HK-2 (cell line): ENCODE measurements around the gene SNX9.

Experiments used
- DNase-seq: peaks from one replicate; pipeline ENCODE4 v3.0.0-alpha.2; 2018; ENCODE audit not compliant: unreplicated experiment

SNX9 gene

GRCh38 chr6:157859775-157860504 is 36.9 kb downstream of the SNX9 start:
- no peak for DNase-seq

- DNase-seq, result no peak
These were observed 37.5 kb downstream of the SNX9 start for GRCh38 chr6:157860505-157860991.

DNA sequence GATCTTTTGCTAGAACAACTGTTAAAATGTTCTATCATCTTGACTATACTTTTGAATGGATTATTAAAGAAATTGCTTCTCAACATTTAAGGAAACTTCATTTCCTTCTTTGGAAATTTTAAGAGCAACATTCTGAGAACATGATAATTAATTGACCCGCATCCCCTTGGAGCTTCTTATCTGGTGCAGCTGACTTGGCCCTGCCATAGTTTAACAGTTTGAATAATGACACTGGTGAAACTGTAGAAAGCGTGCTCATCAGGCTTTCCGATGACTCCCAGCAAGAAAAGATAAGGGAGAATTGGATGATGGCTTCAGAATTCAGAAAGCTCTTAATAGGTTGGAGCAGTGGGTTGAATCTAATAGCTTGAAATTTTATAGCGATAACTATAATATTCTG is 38.1 kb downstream of the SNX9 start:
- no peak for DNase-seq

GRCh38 chr6:157861814-157862213 is 38.8 kb downstream of the SNX9 start:
- DNase-seq, result no peak

GRCh38 chr6:157862706-157863105 is 39.7 kb downstream of the SNX9 start:
- DNase-seq, result no peak

GRCh38 chr6:157864185-157864761 is 41.2 kb downstream of the SNX9 start:
- DNase-seq, result no peak

DNA sequence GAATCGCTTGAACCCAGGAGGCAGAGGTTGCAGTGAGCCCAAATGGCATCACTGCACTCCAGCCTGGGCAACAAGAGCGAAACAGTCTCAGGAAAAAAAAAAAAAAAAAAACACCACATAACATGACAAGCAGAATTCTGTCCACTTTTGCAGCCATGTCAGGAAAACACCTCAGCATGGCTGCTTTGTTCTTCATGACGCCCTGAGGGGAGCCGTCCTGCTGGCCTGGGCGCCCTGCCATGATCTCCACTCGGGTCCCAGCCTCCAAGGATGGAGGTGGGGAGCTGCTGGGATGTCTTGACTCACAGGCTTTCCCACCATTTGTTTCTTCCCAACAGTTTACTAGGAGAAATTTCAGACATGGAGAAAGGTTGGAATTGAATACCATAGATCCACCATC is 42.2 kb downstream of the SNX9 start:
- DNase-seq, result no peak

GRCh38 chr6:157867155-157867559 is 44.1 kb downstream of the SNX9 start:
- DNase-seq, result no peak

DNA sequence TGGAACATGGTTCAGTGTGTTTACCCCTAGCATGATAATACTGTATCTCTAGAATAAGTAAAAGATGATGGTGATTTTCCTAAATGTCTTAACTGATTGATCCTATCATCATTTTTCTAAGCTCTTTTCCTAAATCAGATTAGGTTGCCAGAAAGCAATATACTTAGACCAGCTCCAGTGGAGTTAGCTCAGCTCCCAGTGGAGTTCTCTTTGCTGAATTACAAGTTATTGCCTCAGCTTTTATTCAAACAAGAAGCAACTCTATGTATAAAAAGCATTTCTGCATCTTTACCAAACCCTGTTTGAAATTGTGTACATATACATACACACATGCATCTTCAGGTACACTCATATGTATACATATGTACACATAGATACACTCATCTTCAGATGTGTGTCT is 44.9 kb downstream of the SNX9 start:
- no peak for DNase-seq

DNA sequence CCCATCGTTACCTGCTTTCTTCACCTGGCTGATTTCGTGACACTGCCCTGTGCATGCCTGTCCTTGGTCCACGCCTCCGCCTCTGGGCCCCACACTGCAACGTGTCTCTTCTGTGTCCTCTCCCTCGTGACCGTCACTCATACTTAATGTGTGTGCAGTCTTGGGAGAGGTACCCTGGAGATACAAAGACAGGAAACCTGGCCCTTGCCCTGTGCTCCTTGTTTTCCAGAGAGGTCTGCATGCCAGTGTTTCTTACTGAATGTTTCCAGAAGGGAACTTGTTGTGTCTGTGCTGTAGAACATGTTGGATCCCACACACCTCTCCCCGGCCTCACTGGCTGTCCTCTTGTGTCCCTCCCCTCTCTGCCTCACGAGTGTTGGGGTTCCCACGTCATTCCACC is 45.8 kb downstream of the SNX9 start:
- no peak for DNase-seq

- DNase-seq, result no peak
These were observed 46.7 kb downstream of the SNX9 start for GRCh38 chr6:157869673-157870302.

DNA sequence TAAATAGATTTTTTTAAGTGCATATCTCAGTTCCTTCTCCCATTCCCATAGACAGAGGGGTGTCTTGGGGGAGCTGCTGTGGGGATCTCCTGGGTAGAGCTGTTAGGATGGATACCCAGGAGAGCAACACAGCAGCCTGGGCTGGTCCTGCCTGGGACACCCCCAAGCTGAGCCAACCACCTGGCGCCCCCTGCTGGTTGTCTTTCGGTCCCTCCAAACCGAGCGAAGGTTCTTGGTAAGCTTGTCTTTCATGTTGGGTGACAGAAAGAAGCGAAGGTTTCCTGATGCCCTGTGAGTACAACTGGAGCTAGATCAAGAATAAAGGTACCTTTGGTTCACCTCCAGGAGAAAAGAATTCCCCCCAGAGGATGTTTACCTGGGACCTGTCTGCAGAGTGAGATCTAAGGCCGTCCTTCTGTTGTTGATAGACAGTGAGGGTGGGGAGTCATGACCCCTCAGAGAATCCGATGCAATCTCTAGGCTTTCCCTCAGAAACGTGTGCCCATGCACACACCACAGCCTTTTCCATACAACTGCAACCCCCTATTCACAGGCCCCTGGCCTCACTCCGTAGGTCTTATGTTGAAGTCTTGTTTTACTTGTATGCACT is 50.8 kb downstream of the SNX9 start:
- DNase-seq, result peak; percentile 81

- DNase-seq, result no peak
These were observed 54.1 kb downstream of the SNX9 start for GRCh38 chr6:157877149-157877548.

DNA sequence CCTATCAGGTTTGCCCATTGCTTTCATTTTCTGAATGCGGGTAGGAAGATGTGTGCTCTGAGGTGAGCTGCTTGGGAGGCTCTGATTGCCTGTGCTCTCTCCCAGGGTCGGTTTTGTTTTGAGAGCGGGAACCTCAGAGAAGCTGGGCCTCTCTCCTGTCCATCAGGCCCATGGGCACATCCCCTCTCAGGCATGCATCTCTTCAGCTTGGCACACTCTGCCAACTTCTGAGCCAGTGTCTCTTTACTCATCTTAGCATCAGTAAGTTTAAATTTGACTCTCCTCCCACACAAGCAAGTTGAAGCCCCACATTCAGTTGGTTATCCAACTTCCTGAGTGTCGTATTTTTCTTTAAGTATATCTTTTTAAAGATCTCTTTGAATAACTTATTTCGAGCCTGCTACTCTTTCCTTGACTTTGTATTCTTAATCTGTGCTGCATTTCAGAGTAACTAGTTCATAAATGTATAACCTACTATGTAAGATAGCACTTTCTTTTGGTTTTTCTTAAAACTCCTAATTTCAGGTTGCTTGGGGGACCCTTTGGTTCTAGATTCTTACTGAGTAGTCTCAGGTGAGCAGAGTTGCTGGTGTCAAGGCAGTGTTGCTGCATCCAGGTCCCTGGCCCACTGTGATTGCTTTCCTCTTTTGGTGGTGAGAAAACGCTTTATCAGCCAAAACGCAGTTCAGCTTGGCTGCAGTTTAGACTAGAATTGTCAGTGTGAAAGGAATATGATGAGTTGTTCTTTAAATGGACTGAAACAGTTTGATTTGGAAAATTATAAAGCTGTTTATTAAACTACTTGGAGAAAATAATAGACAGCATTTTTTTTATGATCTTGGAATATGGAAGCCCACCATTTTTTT is 54.8 kb downstream of the SNX9 start:
- no peak for DNase-seq

- DNase-seq, result no peak
These were observed 56.2 kb downstream of the SNX9 start for GRCh38 chr6:157879034-157879872.

DNA sequence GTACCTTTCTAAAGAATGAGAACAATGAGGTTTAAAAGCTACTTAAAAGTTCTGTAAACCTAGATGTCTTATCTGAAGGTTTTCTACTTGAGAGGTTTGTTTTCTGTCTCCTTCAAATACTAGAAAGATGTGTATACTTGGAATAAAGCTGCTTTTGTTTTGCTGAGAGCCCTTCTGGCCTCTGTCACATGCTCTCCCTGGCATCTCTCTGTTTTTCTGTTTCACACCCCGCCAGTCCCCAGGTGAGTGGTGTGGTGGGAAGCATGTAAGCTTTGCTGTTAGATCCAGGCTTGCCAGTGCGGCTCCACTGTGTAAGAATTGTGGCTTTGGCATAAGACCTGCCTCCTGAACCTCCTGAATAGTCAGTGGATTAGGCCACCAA is 56.8 kb downstream of the SNX9 start:
- DNase-seq, result no peak

- no peak for DNase-seq
These were observed 57.5 kb downstream of the SNX9 start for GRCh38 chr6:157880534-157880933.

DNA sequence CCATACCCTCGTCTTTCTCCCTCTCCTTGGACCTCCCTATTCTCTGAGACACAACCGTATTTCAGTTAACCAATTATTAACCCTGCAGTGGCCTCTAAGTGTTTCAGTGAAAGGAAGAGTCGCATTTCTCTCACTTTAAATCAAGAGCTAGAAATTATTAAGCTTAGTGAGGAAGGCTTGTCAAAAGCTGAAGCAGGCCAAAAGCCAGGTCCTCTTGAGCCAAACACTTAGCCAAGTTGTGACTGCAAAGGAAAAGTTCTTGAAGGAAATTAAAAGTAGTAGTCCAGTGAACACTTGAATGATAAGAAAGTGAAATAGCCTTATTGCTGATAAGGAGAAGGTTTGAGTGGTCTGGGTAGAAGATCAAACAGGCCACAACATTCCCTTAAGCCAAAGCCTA is 58.3 kb downstream of the SNX9 start:
- no peak for DNase-seq

- no peak for DNase-seq
These were observed 61.7 kb downstream of the SNX9 start for GRCh38 chr6:157884756-157885155.

DNA sequence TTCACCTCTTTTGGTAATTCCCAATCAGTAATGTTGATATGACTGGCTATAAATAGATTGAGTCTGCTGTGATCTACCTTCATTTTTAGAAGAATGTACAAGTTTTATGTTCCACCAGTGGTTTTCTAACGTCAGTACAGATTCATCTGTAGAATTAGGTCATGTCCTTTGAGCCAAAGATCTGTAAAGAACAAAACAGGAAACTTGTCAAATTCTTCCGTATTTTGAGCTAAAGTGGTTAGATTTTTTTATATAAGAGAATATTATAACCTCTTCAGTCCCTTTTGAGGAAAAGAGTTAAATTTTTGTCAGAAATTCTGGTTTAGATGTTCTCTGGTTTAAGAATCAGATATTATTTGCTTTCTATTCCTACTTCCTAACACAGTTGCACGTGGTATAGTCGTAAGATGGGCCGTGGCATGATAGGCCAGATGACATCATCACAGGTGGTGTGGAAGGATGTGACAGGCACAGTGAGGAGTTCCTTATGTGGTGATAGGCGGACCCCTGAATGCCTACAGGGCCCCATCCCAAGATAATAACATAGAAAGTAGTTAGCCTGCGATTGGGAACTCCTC is 62.3 kb downstream of the SNX9 start:
- DNase-seq, result no peak

DNA sequence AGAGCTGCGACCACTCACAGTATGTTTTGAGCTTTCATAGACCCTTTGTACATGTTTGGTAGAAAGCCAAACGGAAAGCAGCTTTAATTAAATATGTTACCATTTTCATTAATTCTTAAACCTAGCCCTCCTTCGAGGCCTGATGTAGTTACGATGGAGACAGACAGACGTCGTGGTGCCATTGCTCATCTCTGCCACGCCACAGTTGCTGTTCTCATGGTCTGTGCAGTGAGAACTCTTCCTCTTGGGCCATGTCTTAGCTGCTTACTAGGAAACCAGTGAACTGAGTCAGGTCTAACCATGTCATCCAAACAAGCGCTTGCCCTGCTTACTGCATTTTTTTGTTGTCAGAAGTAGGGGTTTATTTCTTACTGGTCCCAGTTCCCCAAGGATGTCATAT is 62.8 kb downstream of the SNX9 start:
- DNase-seq, result no peak
